H4 (cell line): ENCODE results near the gene TSSK1B. TPM values are rescaled to one million over a fixed set of nuclear protein-coding genes. Genes with fewer than 3 reads are reported as not detected.
"Not testable (repeated sequence)": the region's sequence is repeated elsewhere in the genome, so short reads cannot be mapped to it uniquely, and the experiment has no call there.

ENCODE experiments used
- DNase-seq: peaks from one replicate; pipeline ENCODE4 v3.0.0-alpha.2; 2015; ENCODE audit warnings: low spot score
- total RNA-seq: library from RNA; depleted of rRNA; stranded (reverse); fragments of >200 nt; shearing (Covaris generic); gene quantifications from 2 replicates; pipeline ENCODE4 v1.2.3, GENCODE V29; 2014; rRNA removed

Gene TSSK1B
- total RNA-seq, 1 experiment from 2014 or later = not detected

GRCh38 chr5:113397986-113398385, 36.8 kb downstream of the TSSK1B start:
- not testable (repeated sequence) for DNase-seq

GRCh38 chr5:113397046-113397445, 37.7 kb downstream of the TSSK1B start:
- DNase-seq = no peak

- no peak for DNase-seq
Measured at GRCh38 chr5:113394658-113395057, 40.1 kb downstream of the TSSK1B start.

- DNase-seq = no peak
Measured at GRCh38 chr5:113390224-113390623, 44.6 kb downstream of the TSSK1B start.

- no peak for DNase-seq
Measured at GRCh38 chr5:113389116-113389515, 45.7 kb downstream of the TSSK1B start.

GRCh38 chr5:113387844-113388243, 46.9 kb downstream of the TSSK1B start:
- DNase-seq = no peak

GRCh38 chr5:113384782-113385285, 50.0 kb downstream of the TSSK1B start:
- DNase-seq = no peak

GRCh38 chr5:113382731-113383130, 52.1 kb downstream of the TSSK1B start:
- no peak for DNase-seq

Other genes with a start within 250 kb of the TSSK1B start
- gene MCC, start 53.5 kb upstream of the TSSK1B start, total RNA-seq = 7.9 and 8.8 TPM in 2 replicates
- gene YTHDC2, start 78.7 kb upstream of the TSSK1B start, total RNA-seq = 11.6 and 15.3 TPM in 2 replicates